Amygdala (tissue), 56 donors: Measurements from ENCODE around the gene LMOD2.

Source experiments
- DNase-seq, 56 donors: peaks; one replicate each; lab custom pipeline; 2025; lab: John Stamatoyannopoulos, UW

Gene LMOD2

GRCh38 chr7:123666492-123666891, 10.8 kb downstream of the LMOD2 start:
- no peak for DNase-seq

DNA sequence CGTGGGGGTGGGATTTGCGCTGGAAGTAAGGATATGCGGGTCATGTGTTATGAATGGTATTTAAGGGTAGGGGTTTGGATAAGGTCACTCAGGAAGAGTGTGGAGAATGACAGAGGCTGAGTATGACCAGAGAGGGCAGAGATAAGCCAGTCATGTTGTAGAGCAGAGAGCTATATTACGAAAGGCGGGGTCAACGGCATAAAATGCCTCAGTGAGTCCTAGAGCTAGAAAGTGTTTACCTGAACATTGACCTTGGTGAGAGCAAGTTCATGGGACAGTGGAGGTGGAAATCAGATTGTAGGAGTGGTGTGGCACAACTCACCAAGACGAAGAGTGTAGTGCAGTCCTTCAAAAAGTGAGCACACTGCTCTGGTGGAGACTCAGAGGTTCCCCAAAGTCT, 13.8 kb downstream of the LMOD2 start:
- DNase-seq: no peak

- no peak for DNase-seq
Measured at GRCh38 chr7:123673137-123673732, 17.6 kb downstream of the LMOD2 start.

- no peak for DNase-seq
Measured at GRCh38 chr7:123673752-123674398, 18.2 kb downstream of the LMOD2 start.

DNA sequence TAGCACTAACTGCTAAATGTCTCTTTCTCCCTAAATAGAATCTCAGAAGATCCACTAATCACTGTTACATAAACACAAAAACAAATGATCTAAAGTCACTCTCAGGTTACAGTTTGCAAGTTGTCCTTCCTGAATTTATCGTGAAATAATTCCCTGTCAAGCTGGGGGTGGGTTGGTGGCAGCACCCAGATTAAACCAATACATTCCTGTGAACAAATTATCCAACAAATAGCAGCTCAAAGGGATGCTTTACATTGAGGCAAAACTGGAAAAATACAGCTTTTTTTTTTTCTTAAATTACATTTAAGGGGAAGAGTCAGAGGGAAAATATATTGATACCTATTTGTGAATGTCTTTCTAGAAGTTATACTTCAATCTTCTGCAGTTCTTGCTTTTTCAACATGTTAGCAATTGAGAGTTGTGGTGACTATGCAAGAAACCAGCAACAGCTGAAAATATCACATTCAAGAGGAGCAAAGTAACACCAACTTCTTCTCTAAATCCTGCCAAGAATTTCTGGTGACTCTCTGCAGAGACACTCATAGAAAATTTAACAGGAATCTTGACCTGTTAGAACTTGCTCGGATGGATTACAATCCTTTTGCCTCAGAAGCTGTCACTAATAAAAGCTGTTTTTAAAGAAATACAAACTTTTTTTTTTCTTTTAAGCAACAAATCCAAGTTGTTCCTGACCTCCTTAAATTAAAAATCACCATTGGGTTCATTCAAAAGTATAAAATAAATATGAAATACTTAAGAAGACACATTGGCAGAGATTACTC, 18.9 kb downstream of the LMOD2 start:
- DNase-seq: no peak

DNA sequence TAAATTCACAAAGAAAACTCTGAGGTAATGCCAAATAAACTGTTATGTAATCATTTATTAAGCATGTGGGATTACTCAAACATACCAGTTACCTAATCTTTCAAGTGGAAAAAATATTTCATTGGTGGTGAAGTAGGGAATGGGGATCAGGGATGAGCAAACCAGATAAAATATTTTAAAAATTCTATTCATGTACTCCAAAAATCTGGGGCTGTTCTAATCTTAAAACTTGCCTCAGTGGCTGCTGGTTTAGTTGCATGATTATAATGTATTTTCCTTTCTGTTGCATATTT, 19.5 kb downstream of the LMOD2 start:
- no peak for DNase-seq

DNA sequence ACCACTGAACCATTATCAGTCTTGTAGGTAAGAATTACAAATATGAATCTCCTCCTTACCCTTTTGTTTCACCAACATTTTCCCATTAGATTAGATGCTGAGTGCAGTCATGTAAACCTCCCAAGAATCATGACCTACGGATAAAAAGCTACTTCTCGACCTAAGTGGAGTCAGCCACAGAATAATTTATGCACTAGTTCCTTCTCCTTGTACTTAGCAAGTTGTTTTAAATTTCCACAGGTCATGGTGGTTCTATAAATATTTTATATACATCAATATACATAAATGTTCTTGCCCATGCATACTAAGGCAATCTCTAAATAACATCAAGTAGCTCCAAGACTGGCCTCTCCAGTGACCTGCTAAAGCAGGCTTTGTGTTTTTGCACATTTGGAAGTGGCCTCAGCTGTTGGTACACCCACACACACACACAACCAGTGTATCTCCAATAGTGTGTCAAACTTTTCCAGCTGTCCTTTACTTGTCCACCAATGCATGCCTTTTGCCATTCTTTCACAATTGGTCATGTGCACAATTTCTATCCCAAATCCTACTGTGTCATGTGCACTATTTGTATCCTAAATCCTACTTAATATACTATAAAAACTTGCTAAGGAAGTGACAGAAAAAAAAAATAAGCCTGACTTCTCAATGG, 21.5 kb downstream of the LMOD2 start:
- no peak for DNase-seq

DNA sequence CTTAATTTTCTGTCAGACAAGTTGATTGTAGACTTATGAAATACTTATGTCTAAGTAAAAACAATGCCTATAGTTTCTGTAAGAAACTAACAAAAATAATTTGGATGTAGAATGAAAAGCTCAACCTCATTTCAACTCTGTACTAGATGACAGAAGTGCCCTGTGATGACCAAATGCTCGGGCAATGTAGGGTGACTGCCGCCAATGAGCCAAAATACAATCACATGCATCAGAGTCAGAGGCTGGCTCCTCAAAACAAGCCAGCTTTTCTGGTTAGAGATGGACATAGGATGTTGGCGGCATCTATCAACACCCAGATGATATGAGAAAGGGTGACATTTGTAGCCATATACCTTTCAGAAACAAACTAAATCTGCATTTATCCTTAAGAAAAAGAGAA, 23.9 kb downstream of the LMOD2 start:
- DNase-seq: no peak

GRCh38 chr7:123680580-123680979, 24.9 kb downstream of the LMOD2 start:
- DNase-seq: no peak

DNA sequence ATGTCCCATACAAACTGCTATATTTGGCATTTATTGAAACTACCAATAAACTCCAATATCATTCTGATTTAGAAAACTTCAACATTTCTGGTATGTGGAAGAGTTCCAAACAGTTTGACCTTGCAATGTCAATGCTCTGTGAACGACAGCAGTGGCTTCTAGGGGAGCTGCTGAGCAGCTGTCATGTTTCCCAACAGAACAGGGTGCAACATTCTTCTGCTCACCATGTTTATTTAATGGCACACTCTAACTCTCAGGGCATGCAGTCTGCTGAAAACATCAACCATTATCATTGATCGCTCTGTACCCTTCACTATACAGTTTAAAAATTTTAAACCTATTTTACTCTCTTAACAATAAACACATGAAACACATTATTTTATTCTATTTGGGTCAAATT, 25.9 kb downstream of the LMOD2 start:
- no peak for DNase-seq

DNA sequence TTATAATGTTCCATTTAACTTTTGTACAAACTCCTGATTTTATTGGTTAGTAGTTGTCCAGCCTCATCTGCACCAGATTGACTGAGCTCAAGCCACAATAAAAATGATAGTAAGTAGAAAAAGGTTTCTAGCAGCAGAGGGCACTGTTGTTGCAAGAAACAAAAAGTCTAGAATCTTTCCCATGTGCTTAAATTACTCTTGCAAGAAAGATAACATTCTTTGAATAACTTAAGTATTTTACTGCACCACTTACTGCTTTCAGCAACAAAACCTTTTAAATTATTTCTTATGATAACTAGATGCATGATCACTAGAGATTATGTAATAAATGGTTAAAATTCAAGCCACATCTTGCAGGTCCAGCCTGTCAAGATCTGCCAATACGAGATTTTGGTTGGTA, 27.0 kb downstream of the LMOD2 start:
- peak in 1 of 56 donors; percentile 13 for DNase-seq

DNA sequence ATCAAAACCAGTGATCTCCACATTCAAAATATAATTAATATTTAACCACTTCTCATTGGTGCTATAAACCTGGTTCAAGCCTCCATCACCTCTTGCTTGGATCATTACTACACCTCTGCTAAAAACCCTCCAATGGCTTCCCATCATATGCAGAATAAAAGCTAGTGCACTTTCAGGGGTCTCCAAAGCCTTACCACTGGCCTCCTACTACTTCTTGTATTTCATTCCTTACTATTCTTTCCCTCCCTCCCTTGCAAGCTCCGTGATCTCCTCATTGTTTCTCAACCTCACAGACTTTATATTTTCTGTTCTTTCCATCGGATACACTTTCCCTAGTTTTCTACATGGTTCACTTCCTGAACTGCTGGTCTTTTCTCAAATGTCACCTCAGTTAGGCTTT, 31.5 kb downstream of the LMOD2 start:
- DNase-seq: no peak

- DNase-seq: no peak
Measured at GRCh38 chr7:123687727-123688126, 32.1 kb downstream of the LMOD2 start.

GRCh38 chr7:123689250-123689649, 33.6 kb downstream of the LMOD2 start:
- DNase-seq: no peak

DNA sequence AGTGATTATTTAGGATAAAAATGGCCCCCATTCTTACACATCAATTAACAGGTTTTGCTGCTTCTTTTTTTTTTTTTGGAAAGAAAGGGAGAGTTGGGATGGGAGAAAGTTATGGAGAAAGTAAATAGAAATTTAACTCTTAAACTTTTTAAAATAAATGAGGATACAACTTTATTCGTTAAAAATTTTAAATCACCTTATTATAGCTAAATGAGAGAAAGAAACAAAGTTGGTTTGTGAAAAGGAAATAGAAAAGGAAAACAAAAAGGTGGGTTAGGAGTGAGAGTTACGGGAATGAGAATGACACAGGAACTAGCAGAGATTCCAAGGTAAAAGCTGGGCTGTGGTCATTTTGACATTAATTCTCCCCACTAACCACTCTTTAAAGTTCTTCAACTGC, 34.9 kb downstream of the LMOD2 start:
- no peak for DNase-seq

DNA sequence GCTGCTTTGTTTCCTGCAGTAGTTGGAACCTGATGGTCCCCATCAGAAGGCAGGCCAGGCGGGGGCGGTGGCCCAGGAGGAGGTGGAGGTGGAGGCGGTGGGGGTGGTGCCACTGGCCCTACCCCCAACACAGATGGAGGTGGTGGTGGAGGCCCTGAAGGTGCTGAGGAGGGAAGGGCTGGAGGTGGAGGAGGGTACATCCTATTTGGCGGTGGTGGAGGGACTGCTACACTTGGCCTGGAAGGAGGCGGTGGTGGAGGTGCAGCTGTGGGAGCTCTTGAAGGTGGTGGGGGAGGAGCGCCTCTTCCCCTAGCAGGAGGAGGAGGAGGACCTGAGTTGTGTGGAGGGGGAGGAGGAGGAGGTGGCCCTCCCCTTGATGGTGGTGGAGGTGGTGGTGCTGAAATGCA, 36.8 kb downstream of the LMOD2 start:
- no peak for DNase-seq

DNA sequence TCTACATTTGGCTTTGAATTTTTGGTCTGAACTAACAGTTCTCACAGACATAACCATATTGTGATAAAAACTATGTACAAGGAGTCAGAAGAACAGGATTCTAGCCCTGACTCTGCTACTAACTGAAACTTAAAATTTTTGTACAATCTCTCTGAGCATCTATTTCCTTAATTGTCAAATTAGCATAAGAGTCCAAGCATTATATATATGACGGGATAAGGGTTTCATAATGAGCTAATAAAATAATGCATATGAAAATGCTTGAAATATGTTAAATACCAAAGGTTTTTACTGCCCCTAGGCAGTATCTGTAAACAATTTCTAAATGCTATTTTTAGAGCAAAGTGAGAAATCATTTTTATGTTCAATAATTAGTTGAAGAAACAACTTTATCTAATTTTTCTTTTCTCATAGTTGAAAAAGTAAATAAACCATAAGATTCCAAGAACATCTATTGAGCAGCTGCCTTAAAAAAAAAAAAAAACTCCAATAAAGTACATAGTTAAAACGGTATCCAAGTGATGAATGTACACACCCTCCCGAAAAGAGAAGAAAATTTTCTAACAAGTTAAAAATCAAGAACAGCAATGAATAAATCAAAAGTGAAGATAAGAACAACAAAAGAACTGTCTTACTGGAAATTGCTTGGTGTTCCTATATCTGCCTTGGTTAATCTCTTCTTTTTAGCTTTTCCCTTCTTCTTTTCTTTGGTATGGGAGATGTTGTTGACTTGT, 40.4 kb downstream of the LMOD2 start:
- DNase-seq: no peak

DNA sequence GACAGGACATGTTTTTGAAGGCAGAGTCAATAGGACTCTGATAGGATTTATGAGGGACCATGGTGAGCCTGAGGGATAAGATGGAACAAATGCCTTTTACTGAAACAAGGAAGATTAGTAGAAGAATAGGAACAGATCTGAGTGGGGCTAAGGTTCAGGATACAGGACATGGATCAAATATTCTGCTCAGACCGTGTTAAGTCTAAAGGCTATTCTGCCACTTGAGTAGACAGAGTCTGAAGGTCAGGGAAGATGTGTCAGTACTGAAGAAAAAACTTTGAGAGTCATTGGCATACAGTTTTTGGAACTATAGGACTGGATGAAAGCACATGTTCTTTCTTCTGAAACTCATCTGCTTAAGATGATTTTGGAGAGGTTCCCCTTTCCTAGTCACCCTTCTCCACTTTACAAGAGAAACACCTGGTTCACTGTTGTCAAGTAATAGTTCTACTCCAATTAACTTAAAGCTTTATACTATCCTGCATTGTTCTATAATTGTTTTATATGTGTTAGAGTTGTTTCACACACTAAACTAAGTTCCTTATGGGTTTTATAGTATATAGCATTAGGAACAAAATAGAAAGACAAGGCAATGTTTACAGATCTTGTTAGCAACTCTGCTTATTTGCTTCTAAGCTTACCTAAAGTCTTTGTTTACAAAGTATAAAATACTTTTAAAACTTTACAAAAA, 49.7 kb downstream of the LMOD2 start:
- no peak for DNase-seq

- no peak for DNase-seq
Measured at GRCh38 chr7:123709525-123709924, 53.9 kb downstream of the LMOD2 start.

DNA sequence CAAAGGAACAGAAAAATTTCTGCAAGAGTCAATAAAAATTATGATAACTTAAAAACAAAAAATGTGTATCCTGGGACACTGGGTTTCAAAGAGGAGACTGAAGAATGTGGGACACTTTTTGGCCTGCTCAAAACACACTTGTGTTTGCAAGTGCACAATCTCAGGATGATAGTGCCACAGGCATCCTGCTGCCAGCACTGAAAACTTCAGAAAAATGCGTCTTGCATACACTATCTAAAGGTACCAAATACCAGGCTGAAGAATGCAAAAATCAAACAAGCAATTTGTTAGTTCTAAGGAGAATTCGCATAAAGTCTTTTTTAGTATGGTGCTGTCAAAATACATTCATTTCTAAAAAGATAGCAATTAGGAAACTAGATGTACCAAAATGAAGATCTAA, 55.0 kb downstream of the LMOD2 start:
- no peak for DNase-seq
